UCSD-AML1 (cell line): ENCODE data around the gene COLGALT1.
A peak's percentile ranks its signal among the peaks of the same experiment; 100 is the strongest.
"Not testable (repeated sequence)": the region's sequence is repeated elsewhere in the genome, so short reads cannot be mapped to it uniquely, and the experiment has no call there.

Experiments
- DNase-seq: peaks from one replicate; lab custom pipeline; 2025; ENCODE audit not compliant: unreplicated experiment; lab: John Stamatoyannopoulos, UW

The COLGALT1 gene

DNA sequence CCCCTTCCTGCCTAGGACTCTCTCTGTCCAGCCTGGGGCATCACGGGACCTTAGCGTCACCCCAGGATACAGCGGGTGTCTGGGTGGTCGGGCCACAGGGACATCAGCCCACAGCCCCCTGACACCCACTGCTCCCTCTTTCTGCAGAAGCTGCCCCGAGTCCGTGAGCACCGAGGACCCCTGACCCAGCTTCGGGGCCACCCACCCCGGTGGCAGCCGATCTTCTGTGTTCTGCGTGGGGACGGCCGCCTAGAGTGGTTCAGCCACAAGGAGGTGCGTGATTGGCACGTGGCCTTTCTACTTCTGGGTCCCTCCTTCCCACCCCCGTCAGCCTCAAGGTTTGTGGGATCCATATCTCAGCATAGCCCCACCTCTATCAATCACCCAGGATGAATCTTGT, 23.3 kb upstream of the COLGALT1 start:
- no peak for DNase-seq

DNA sequence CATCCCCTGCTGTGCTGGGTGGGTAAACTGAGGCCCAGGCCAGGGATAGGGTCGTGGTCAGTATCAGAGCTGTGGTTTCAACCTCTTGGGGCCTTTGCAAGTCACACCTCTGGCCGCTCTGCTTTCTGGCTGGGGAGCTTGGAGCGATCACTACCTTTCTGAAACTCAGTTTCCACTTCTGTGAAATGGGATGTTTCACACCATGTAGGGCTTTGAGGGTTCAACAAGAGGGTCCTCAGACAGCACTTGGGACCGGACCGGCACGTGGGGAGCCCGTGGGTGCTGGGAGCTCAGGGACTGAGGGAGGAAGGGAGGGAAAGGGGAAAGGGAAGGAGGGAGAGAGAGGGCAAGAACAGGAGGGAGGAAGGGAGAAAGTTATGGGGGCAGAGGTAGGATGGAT, 22.9 kb upstream of the COLGALT1 start:
- DNase-seq, result no peak

DNA sequence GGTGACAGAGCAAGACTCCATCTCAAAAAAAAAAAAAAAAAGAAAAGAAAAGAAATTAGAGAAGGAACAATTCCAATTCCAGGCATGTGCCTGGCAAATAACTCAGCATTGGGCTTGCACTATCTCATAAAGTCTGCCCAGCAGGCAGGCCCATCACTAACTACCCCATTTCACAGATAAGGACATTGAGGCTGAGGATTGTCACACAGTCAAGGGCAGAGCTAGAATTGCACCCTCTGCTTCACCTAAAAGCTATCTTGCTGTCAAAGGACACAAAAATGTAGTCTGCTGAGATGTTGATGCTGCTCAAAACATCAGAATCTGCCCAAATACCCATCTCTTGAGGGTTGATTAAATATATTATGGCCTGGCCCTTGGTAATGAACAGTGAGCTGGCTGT, 20.7 kb upstream of the COLGALT1 start:
- no peak for DNase-seq

DNA sequence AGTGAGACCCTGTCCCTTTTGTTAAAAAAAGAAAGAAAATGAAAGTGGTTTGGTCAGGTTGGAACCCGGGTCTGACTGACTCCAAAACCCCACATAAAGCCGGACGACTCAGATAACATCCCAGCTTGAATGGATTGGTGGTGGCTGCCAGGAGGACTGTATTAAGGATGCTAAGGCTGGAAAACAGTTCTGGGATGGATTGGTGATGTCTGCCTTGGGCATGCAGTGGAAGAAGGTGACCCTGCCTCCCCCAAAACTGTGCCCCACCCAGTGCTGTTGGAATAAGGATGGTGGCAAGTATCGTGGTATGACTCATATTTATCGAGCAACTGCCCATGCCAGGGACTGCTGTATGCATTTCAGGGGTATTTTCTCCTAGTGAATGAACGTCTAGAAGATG, 18.5 kb upstream of the COLGALT1 start:
- no peak for DNase-seq

GRCh38 chr19:17538684-17539237, 16.7 kb upstream of the COLGALT1 start:
- no peak for DNase-seq

GRCh38 chr19:17539238-17540117, 16.0 kb upstream of the COLGALT1 start:
- peak; percentile 99 for DNase-seq

GRCh38 chr19:17540174-17540573, 15.3 kb upstream of the COLGALT1 start:
- no peak for DNase-seq

GRCh38 chr19:17541184-17541759, 14.2 kb upstream of the COLGALT1 start:
- DNase-seq, result no peak

- DNase-seq, result no peak
Measured at GRCh38 chr19:17542042-17542441, 13.4 kb upstream of the COLGALT1 start.

DNA sequence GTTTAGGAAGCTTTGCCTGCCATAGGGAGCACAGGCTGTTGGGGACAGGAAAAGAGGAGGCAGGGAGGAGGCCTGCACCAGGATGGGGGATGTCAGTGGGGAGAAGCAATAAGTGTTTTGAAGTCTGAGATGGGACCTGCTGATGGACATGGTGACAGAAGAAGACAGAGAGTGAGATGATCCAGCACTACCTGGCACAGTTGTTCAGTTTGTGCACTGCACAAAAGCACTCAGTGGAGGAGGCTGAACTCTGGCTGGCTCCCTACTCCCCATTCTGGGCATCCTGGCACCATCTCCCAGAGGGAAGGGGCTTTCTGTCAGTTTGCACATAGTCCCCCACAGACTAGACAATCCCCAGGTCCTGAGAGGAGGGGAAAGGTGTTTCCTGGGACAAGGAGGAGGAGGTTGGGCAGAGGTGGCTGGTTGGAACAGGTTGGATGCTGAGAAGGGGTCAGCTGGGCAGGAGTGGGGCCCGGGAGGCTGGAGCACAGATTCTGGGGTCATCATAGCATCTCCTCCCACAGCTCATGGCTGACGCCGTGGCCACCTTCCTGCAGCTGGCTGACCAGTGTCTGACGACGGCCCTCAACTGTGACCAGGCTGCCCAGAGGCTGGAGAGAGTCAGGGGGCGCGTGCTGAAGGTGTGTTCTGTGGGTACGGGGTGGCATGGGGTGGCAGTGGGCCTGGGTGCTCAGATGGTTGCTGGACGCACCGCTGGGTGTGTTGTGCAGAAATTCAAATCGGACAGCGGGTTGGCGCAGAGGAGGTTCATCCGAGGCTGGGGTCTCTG, 12.5 kb upstream of the COLGALT1 start:
- DNase-seq, result no peak

DNA sequence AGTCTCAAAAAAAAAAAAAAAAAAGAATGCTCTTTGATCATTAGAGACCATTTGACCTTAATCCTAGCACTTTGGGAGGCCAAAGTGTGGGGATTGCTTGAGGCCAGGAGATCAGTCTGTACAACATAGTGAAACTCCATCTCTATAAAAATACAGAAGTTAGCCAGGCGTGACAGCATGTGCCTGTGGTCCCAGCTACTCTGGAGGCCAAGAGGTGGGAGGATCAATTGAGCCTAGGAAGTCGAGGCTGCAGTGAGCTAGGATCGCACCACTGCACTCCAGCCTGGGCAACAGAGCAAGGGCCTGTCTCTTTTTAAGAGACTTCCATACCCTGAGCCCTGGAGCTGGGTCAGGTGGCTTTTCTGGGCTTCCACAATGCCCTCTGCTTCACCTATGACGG, 11.5 kb upstream of the COLGALT1 start:
- no peak for DNase-seq

GRCh38 chr19:17544418-17544817, 11.0 kb upstream of the COLGALT1 start:
- DNase-seq, result no peak

GRCh38 chr19:17548145-17548544, 7.3 kb upstream of the COLGALT1 start:
- DNase-seq, result no peak

GRCh38 chr19:17549085-17549740, 6.2 kb upstream of the COLGALT1 start:
- DNase-seq, result no peak

DNA sequence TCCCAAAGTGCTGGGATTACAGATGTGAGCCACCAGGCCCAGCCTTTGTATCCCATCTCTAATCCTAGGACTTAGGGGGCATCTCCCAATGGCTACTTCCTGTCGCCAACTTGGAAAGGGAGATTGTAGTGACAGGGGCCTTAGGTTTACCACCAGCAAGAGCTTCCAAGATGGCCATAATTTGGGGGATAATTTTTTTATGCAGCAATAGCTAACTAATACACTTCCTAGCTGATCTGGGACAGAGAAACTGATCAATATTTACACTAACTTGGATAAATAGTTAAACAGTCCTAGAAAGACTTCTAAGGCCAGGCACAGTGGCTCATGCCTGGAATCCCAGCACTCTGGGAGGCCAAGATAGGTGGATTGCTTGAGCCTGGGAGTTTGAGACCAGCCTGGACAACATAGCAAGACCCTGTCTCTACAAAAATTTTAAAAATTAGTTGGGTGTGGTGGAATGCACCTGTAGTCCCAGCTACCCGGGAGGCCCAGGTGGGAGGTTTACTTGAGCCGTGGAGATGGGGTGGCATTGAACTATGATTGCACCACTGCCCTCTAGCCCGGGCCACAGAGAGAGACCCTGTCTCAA, 5.3 kb upstream of the COLGALT1 start:
- no peak for DNase-seq

DNA sequence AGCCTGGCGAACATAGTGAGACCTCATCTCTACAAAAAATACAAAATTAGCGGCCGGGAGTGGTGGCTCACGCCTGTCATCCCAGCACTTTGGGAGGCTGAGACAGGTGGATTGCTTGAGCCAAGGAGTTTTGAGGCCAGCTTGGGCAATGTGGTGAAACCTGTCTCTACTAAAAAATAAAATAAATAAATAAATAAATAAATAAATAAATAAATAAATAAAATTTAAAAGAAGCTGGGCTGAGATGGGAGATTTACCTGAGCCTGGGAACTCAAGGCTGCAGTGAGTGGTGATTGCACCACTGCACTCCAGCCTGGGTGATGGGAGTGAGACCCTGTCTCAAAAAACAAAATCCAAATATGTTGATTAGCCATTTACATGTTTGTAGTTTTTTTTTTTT, 2.7 kb upstream of the COLGALT1 start:
- not testable (repeated sequence) for DNase-seq

GRCh38 chr19:17553256-17553655, 2.2 kb upstream of the COLGALT1 start:
- DNase-seq, result peak; percentile 64

DNA sequence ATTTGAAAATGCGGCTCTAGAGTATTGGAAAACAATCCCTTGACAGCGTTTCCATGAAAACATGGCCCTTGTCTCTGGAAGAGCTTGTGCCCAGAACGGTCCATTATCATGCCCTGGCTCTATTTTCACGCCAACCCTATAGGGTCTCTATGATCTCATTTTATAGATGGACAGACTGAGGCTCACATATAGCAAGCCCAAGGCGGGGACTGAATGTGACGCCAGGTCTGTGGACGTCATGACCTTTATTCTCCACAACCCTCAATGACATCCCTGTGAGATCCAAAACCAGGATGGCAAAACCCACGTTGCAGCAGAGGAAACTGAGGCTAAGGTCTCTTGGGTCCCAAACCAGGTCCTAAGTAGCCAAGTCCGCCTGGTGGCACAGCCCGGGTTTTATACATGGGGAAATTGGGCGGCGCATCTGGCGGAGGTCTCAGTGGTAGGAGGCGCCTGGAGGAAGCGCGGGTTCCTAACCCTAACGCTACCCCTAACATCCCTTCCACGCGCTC, 425 bp upstream of the COLGALT1 start:
- DNase-seq, result no peak

DNA sequence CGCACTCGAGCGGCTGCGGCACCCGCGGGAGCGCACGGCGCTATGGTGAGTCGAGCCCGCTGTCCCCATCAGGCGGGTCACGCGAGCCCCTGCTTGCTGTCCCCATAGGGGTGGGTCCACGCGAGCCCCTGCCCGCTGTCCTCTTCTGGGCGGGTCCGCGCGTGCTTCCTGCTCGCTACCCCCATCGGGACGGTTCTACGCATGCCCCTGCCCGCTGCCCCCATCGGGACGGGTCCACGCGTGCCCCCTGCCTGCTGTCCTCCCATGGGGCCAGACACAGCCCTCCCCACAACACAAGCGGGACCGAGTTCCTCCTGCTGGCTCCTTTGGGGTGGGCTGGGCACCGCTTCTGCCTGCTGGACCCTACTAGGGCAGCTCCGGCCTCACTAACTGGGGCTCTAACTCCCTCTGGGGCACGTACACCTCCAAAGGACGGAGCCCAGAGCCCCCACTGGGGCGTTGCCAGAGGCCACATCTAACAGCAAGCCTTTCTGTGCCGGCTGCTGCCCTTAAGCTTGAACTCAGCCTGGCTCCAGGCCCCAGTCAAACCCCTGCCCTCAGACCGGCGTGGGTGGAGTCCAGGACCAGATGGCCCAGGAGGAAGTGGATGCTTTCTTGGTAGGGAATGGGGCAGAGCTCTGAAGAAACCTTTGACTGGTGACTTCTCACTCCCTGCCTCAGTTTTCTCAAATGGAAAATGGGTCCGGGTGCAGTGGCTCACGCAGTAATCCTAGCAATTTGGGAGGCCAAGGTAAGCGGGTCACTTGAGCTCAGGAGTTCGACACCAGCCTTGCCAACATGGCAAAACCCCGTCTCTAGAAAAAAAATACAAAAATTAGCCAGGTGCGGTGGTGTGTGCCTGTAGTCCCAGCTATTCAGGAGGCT, 722 bp downstream of the COLGALT1 start:
- peak; percentile 67 for DNase-seq
